ENCODE measurements around the gene DEAF1. TPM values are rescaled to one million over a fixed set of nuclear protein-coding genes. Genes with fewer than 3 reads are reported as not detected.

Gene DEAF1
- total and polyA plus RNA-seq, 9 of the 15 experiments (the other 6 are each of a cell fraction or from before 2014, with no cell fraction given): 2.0 to 69.1 (median 26.8) TPM

- H4K20me1 ChIP-seq (replicated peaks; ENCODE audit: control insufficient read depth, insufficient read depth, low read length): no peaks in the 10 kb centered on the region
- TF ChIP-seq HDAC8 (tag; IDR thresholded peaks at IDR 0.05): no peak
- TF ChIP-seq, protein P1, sequence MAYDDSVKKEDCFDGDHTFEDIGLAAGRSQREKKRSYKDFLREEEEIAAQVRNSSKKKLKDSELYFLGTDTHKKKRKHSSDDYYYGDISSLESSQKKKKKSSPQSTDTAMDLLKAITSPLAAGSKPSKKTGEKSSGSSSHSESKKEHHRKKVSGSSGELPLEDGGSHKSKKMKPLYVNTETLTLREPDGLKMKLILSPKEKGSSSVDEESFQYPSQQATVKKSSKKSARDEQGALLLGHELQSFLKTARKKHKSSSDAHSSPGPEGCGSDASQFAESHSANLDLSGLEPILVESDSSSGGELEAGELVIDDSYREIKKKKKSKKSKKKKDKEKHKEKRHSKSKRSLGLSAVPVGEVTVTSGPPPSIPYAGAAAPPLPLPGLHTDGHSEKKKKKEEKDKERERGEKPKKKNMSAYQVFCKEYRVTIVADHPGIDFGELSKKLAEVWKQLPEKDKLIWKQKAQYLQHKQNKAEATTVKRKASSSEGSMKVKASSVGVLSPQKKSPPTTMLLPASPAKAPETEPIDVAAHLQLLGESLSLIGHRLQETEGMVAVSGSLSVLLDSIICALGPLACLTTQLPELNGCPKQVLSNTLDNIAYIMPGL (CRISPR knock-in tag; IDR thresholded peaks at IDR 0.05): no peak
- TF ChIP-seq ZBTB17 (CRISPR knock-in tag; IDR thresholded peaks at IDR 0.05): no peak
- TF ChIP-seq ARNT (IDR thresholded peaks at IDR 0.05): no peak
- TF ChIP-seq ZNF589 (CRISPR knock-in tag; IDR thresholded peaks at IDR 0.05; ENCODE audit: low read depth): no peak
- TF ChIP-seq ZKSCAN3 (CRISPR knock-in tag; IDR thresholded peaks at IDR 0.05): no peak
- TF ChIP-seq HMBOX1 (IDR thresholded peaks at IDR 0.05): no peak
- TF ChIP-seq RBM17 (IDR thresholded peaks at IDR 0.05; ENCODE audit: borderline replicate concordance, low read depth, low read length): no peak
- H3K4me1 ChIP-seq (replicated peaks in 1 of 2; ENCODE audit: control insufficient read depth in 2 of 2, insufficient read depth in 2 of 2, low read length in 2 of 2): peaks cover 16 to 27% of the 10 kb centered on the region in 2 experiments; a peak in 4 of 5 replicates
- H2AFZ ChIP-seq (ENCODE audit: low read depth, low read length): peak overlapping the region; percentile 82; the same call in 1 of the 2 replicates
- POLR2A ChIA-PET: interaction anchor here (0.6 to 1.5 kb wide), 9 partner anchors 10 to 84 kb away, joined by 3 to 14 read pairs (median 4); partner anchors contain the start of gene TALDO1
- peak overlapping the region; percentile 72; the same call in 1 of the 2 replicates for H3K4me2 ChIP-seq (ENCODE audit: insufficient read depth, low read length)
- CTCF ChIA-PET (ENCODE audit: low intra/inter-chr PET ratio): interaction anchor here (0.9 to 1.1 kb wide), 2 partner anchors 57 to 62 kb away, joined by 3 read pairs; no protein-coding TSS in a partner anchor
- BruUV-seq (replicated peaks): no TSS peak
- no peaks in the 10 kb centered on the region for H3K27me3 ChIP-seq (ENCODE audit: control insufficient read depth in 2 of 2, insufficient read depth in 2 of 2, low read length in 2 of 2)
- ATAC-seq (no peak), DNase-seq (ENCODE audit: extremely low read depth in 1 of 4, low spot score in 3 of 4) (no peak), FAIRE-seq (no peak)
- H3K9me1 ChIP-seq (ENCODE audit: control insufficient read depth, insufficient read depth, low read length): no peaks in the 10 kb centered on the region
- in situ Hi-C loops (cut with MboI) (no loop called here), intact Hi-C loops (cut with micrococcal nuclease) (no loop called here)
- H3K36me3 ChIP-seq (ENCODE audit: control insufficient read depth, insufficient read depth, low read length): peaks cover 74% of the 10 kb centered on the region
- H3K9me3 ChIP-seq (replicated peaks; ENCODE audit: control insufficient read depth, insufficient read depth, low read depth, low read length): peaks cover 3% of the 10 kb centered on the region; the same call in 1 of the 2 replicates
- WGBS (ENCODE audit: insufficient coverage, low coverage, missing lambda C conversion rate): 83% methylated on average over 9 of the region's 15 CpGs
- H3K9ac ChIP-seq (ENCODE audit: insufficient read depth in 1 of 2, low read depth in 2 of 2, low read length in 2 of 2): peak overlapping the region; percentile 69 to 89
- H3K79me2 ChIP-seq (ENCODE audit: control insufficient read depth, insufficient read depth, low read length): peaks cover 32% of the 10 kb centered on the region
- peak overlapping the region; percentile 88 for H3K27ac ChIP-seq (ENCODE audit: extremely low read depth, low read depth, low read length)
- no peak overlapping the region for H3K4me3 ChIP-seq
Measured at GRCh38 chr11:665062-665703, 29.8 kb downstream of the DEAF1 start.
